Thyroid gland (tissue), 4 donors: ENCODE measurements around the gene TUBGCP3. TPM values are rescaled to one million over a fixed set of nuclear protein-coding genes. Genes with fewer than 3 reads are reported as not detected.
"Not testable (repeated sequence)": the region's sequence is repeated elsewhere in the genome, so short reads cannot be mapped to it uniquely, and the experiment has no call there.

Experiments used
- DNase-seq, 2 donors: peaks; one replicate each; pipeline ENCODE4 v3.0.0-alpha.2; 2019
- H3K27ac ChIP-seq, 3 donors: fragments of 200-600 bp; sonication (generic); 1 replicate in 2 of 3; 2 replicates in 1 of 3; pipeline ENCODE4 v1.5.1; 2016 to 2019; ENCODE audit warnings: mild to moderate bottlenecking in 1 of 3, moderate library complexity in 1 of 3
- H3K27me3 ChIP-seq: fragments of 200-600 bp; sonication (generic); one replicate; pipeline ENCODE4 v1.5.1; 2019
- H3K36me3 ChIP-seq, 2 donors: fragments of 200-600 bp; sonication (generic); one replicate each; pipeline ENCODE4 v1.5.1; 2016 to 2019
- H3K4me1 ChIP-seq, 2 donors: fragments of 200-600 bp; sonication (generic); one replicate each; pipeline ENCODE4 v1.5.1; 2017 to 2019
- H3K4me3 ChIP-seq, 3 donors: fragments of 200-600 bp; sonication (generic); replicated peaks in 1 of 3; 1 replicate in 2 of 3; 2 replicates in 1 of 3; pipeline ENCODE4 v1.5.1; 2016; ENCODE audit warnings: mild to moderate bottlenecking in 1 of 3
- H3K9me3 ChIP-seq: fragments of 200-600 bp; sonication (generic); one replicate; pipeline ENCODE4 v1.5.1; 2017
- CTCF ChIP-seq, 6 experiments: fragments of 200-600 bp in 3 of 6; fragments of 450-650 bp in 3 of 6; sonication (generic) in 3 of 6; IDR thresholded peaks; one replicate each; pipeline ENCODE4 v1.5.1; 2016 to 2019; ENCODE audit warnings: antibody characterized with exemption in 6 of 6, mild to moderate bottlenecking in 2 of 6, inconsistent platforms in 1 of 6, moderate library complexity in 1 of 6
- POLR2A ChIP-seq, 2 donors: fragments of 450-650 bp; IDR thresholded peaks; one replicate each; pipeline ENCODE4 v1.6.1; 2017; ENCODE audit warnings: antibody characterized with exemption in 2 of 2, mild to moderate bottlenecking in 2 of 2, moderate library complexity in 1 of 2
- WGBS, 2 donors: methylation state at CpG; one replicate each; pipeline ENCODE4 v1.1.5; 2017; 5-methylcytosine and 5-hydroxymethylcytosine counted together
- intact Hi-C: fragments of 100-400 bp; cut with DNase I; formaldehyde crosslinking; loops from one replicate; pipeline ENCODE4 v1.15.1; 2023
- total RNA-seq, 4 donors: library from RNA; depleted of rRNA; stranded (reverse); fragments of >200 nt; gene quantifications; one replicate each; pipeline ENCODE4 v1.2.3, GENCODE V29; 2016

The TUBGCP3 gene
- total RNA-seq, 4 donors from 2014 or later, result 27.4 to 49.1 (median 36.0) TPM

- DNase-seq, result no peak
- H3K9me3 ChIP-seq, result no peaks in the 10 kb centered on the region
- H3K4me3 ChIP-seq, result no peak overlapping the region
- TF ChIP-seq POLR2A (IDR thresholded peaks at IDR 0.05) (no peak), CTCF (IDR thresholded peaks at IDR 0.05) (no peak)
- no peak overlapping the region for H3K27ac ChIP-seq
- H3K36me3 ChIP-seq, result peaks cover 28 to 42% of the 10 kb centered on the region in 2 donors
- H3K4me1 ChIP-seq, result no peaks in the 10 kb centered on the region
- intact Hi-C loops, result no loop called here
- WGBS, 2 donors, result 95 to 99% methylated on average over 5 of the region's 5 CpGs
- no peaks in the 10 kb centered on the region for H3K27me3 ChIP-seq
Measured at GRCh38 chr13:112556600-112556999, 31.4 kb downstream of the TUBGCP3 start.

GRCh38 chr13:112554214-112554850, 33.6 kb downstream of the TUBGCP3 start:
- DNase-seq, result no peak
- no peaks in the 10 kb centered on the region for H3K4me1 ChIP-seq
- no peaks in the 10 kb centered on the region for H3K27me3 ChIP-seq
- WGBS, 2 donors, result 92 to 96% methylated on average over 7 of the region's 7 CpGs
- no peaks in the 10 kb centered on the region for H3K9me3 ChIP-seq
- no peak overlapping the region for H3K4me3 ChIP-seq
- no peak overlapping the region for H3K27ac ChIP-seq
- intact Hi-C loops, result no loop called here
- TF ChIP-seq CTCF (IDR thresholded peaks at IDR 0.05) (no peak), POLR2A (IDR thresholded peaks at IDR 0.05) (no peak)
- H3K36me3 ChIP-seq, result peaks cover 31 to 42% of the 10 kb centered on the region in 2 donors

GRCh38 chr13:112548975-112549374, 39.0 kb downstream of the TUBGCP3 start:
- H3K27me3 ChIP-seq, H3K4me3 ChIP-seq, intact Hi-C loops, H3K27ac ChIP-seq, DNase-seq, H3K9me3 ChIP-seq, H3K4me1 ChIP-seq: not testable (repeated sequence)
- peaks cover 34 to 40% of the 10 kb centered on the region in 2 donors for H3K36me3 ChIP-seq
- WGBS, 2 donors, result 92 to 96% methylated on average over 5 of the region's 5 CpGs

GRCh38 chr13:112545856-112546255, 42.1 kb downstream of the TUBGCP3 start:
- no peak overlapping the region for H3K27ac ChIP-seq
- H3K27me3 ChIP-seq, result no peaks in the 10 kb centered on the region
- TF ChIP-seq CTCF (IDR thresholded peaks at IDR 0.05) (no peak), POLR2A (IDR thresholded peaks at IDR 0.05) (no peak)
- no peak for DNase-seq
- peaks cover 24 to 31% of the 10 kb centered on the region in 2 donors for H3K36me3 ChIP-seq
- WGBS, 2 donors, result 97 to 98% methylated on average over 3 of the region's 3 CpGs
- H3K4me1 ChIP-seq, result no peaks in the 10 kb centered on the region
- no peak overlapping the region for H3K4me3 ChIP-seq
- intact Hi-C loops, result no loop called here
- no peaks in the 10 kb centered on the region for H3K9me3 ChIP-seq

- H3K27ac ChIP-seq, result no peak overlapping the region
- H3K4me3 ChIP-seq, result no peak overlapping the region
- intact Hi-C loops, result no loop called here
- H3K4me1 ChIP-seq, result no peaks in the 10 kb centered on the region
- DNase-seq, result no peak
- H3K36me3 ChIP-seq, result no peaks in the 10 kb centered on the region
- WGBS, 2 donors, result 82 to 89% methylated on average over 13 of the region's 13 CpGs
- H3K9me3 ChIP-seq, result no peaks in the 10 kb centered on the region
- H3K27me3 ChIP-seq, result no peaks in the 10 kb centered on the region
- TF ChIP-seq POLR2A (IDR thresholded peaks at IDR 0.05), result no peak
Measured at GRCh38 chr13:112532837-112533745, 54.9 kb downstream of the TUBGCP3 start.

- H3K36me3 ChIP-seq, result no peaks in the 10 kb centered on the region
- TF ChIP-seq CTCF (IDR thresholded peaks at IDR 0.05) (no peak), POLR2A (IDR thresholded peaks at IDR 0.05) (no peak)
- intact Hi-C loops, result no loop called here
- H3K27ac ChIP-seq, result no peak overlapping the region
- 94 to 95% methylated on average over 12 of the region's 12 CpGs for WGBS, 2 donors
- no peak overlapping the region for H3K4me3 ChIP-seq
- no peaks in the 10 kb centered on the region for H3K27me3 ChIP-seq
- no peaks in the 10 kb centered on the region for H3K4me1 ChIP-seq
- DNase-seq, result no peak
- H3K9me3 ChIP-seq, result no peaks in the 10 kb centered on the region
Measured at GRCh38 chr13:112531263-112531794, 56.6 kb downstream of the TUBGCP3 start.
